Lung (tissue), 12 donors: ENCODE measurements around the gene AASS. TPM values are rescaled to one million over a fixed set of nuclear protein-coding genes. Genes with fewer than 3 reads are reported as not detected.

Experiments
- ATAC-seq: fragments of 200-7000 bp; cut with Tn5 transposase; one replicate; pipeline ENCODE4 v1.9.1; 2020; ENCODE audit warnings: moderate number of reproducible peaks; ENCODE audit not compliant: insufficient read depth, low FRiP score
- DNase-seq, 3 donors: peaks; one replicate each; pipeline ENCODE4 v3.0.0-alpha.2; 2013 to 2017
- H3K27ac ChIP-seq, 2 donors: one replicate each; pipeline ENCODE4 v1.5.1; 2013; ENCODE audit warnings: mild to moderate bottlenecking in 2 of 2, moderate library complexity in 2 of 2, control low read depth in 1 of 2, inconsistent platforms in 1 of 2, low read depth in 1 of 2, low read length in 1 of 2
- H3K27me3 ChIP-seq, 3 donors: one replicate each; pipeline ENCODE4 v1.5.1; 2013; ENCODE audit warnings: low read length in 2 of 3; ENCODE audit not compliant: control insufficient read depth in 3 of 3, insufficient read depth in 3 of 3
- H3K36me3 ChIP-seq, 4 donors: one replicate each; pipeline ENCODE4 v1.5.1; 2013; ENCODE audit warnings: low read length in 4 of 4, mild to moderate bottlenecking in 1 of 4, moderate library complexity in 1 of 4; ENCODE audit not compliant: control insufficient read depth in 4 of 4, insufficient read depth in 4 of 4
- H3K4me1 ChIP-seq, 5 donors: one replicate each; pipeline ENCODE4 v1.5.1; 2013; ENCODE audit warnings: low read length in 5 of 5, mild to moderate bottlenecking in 2 of 5, moderate library complexity in 1 of 5; ENCODE audit not compliant: control insufficient read depth in 5 of 5, insufficient read depth in 5 of 5
- H3K4me3 ChIP-seq: one replicate; pipeline ENCODE4 v1.5.1; 2013; ENCODE audit warnings: mild to moderate bottlenecking, control low read depth, moderate library complexity
- H3K9ac ChIP-seq, 2 donors: one replicate each; pipeline ENCODE4 v1.5.1; 2013; ENCODE audit warnings: low read length in 2 of 2, control low read depth in 1 of 2; ENCODE audit not compliant: insufficient read depth in 1 of 2
- H3K9me3 ChIP-seq, 4 donors: one replicate each; pipeline ENCODE4 v1.5.1; 2013; ENCODE audit warnings: low read length in 3 of 4, mild to moderate bottlenecking in 1 of 4, moderate library complexity in 1 of 4; ENCODE audit not compliant: control insufficient read depth in 4 of 4, insufficient read depth in 3 of 4
- WGBS, 2 donors: extraction: QIAGEN DNeasy Blood & Tissue Kit; methylation state at CpG; one replicate each; pipeline ENCODE4 v1.1.7; 2013; 5-methylcytosine and 5-hydroxymethylcytosine counted together
- polyA plus RNA-seq, 2 donors: library from polyadenylated mRNA; stranded (reverse); fragments of 200-250 nt; gene quantifications; one replicate each; pipeline ENCODE4 v1.2.1, GENCODE V29; 2013
- total RNA-seq, 2 donors: library from RNA; depleted of rRNA in 1 of 2; stranded (reverse); fragments of >200 nt in 1 of 2; gene quantifications; one replicate each; pipeline ENCODE4 v1.2.1, GENCODE V29; 2014 to 2021
- TF ChIP-seq, protein P1 (sequence below): IDR thresholded peaks from 2 replicates; pipeline ENCODE4 v1.5.1; 2012; ENCODE audit warnings: mild to moderate bottlenecking; ENCODE audit errors: control extremely low read depth, extremely low read depth
- donor health status: control.
- donor health status: control.
- donor health status: Bipolar disorder and iron deficiency.
- donor health status: healthy.
- donor health status: DM: yes; HTN: yes; CAD: no.

AASS gene
- total and polyA plus RNA-seq, 4 donors: 11.6 to 98.4 (median 25.3) TPM

- DNase-seq (no peak), ATAC-seq (no peak)
- H3K4me3 ChIP-seq: no peak overlapping the region
- H3K36me3 ChIP-seq: no peaks in the 10 kb centered on the region
- TF ChIP-seq, protein P1, sequence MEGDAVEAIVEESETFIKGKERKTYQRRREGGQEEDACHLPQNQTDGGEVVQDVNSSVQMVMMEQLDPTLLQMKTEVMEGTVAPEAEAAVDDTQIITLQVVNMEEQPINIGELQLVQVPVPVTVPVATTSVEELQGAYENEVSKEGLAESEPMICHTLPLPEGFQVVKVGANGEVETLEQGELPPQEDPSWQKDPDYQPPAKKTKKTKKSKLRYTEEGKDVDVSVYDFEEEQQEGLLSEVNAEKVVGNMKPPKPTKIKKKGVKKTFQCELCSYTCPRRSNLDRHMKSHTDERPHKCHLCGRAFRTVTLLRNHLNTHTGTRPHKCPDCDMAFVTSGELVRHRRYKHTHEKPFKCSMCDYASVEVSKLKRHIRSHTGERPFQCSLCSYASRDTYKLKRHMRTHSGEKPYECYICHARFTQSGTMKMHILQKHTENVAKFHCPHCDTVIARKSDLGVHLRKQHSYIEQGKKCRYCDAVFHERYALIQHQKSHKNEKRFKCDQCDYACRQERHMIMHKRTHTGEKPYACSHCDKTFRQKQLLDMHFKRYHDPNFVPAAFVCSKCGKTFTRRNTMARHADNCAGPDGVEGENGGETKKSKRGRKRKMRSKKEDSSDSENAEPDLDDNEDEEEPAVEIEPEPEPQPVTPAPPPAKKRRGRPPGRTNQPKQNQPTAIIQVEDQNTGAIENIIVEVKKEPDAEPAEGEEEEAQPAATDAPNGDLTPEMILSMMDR: no peak
- H3K27me3 ChIP-seq: no peaks in the 10 kb centered on the region
- H3K9me3 ChIP-seq: peaks cover 0 to 2% (median 0%) of the 10 kb centered on the region in 4 donors
- H3K4me1 ChIP-seq: no peaks in the 10 kb centered on the region
- H3K27ac ChIP-seq: no peak overlapping the region
- WGBS, 2 donors: 90 to 91% methylated on average over 3 of the region's 3 CpGs
- no peak overlapping the region for H3K9ac ChIP-seq
Observed at GRCh38 chr7:122040147-122040546, 103.9 kb downstream of the AASS start.

GRCh38 chr7:122038904-122039303 is 105.1 kb downstream of the AASS start:
- ATAC-seq: no peak
- Histone ChIP-seq H3K4me1 (no peaks in the 10 kb centered on the region), H3K27ac (no peak overlapping the region), H3K36me3 (no peaks in the 10 kb centered on the region), H3K9ac (no peak overlapping the region), H3K27me3 (no peaks in the 10 kb centered on the region), H3K9me3 (peaks cover 0 to 2% (median 0%) of the 10 kb centered on the region in 4 donors), H3K4me3 (no peak overlapping the region)
- 80 to 87% methylated on average over 3 of the region's 3 CpGs for WGBS, 2 donors
- TF ChIP-seq, protein P1: no peak
- no peak for DNase-seq

DNA sequence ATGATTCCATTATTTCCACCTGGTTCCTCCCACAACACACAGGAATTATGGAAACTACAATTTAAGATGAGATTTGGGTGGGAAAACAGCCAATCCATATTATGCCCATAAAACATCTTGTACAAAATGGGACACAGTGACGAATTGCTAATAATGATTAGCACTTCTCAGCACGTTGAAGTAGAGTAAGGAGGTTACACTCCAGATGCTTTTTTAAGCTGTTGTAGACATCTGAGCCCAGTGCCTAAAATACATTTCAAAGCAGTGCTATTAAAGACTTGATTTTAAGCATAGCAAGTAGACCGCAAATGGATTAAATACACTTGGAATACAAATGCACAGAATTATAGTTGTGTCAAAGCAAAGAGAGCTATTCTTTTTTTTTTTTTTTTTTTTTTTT is 105.9 kb downstream of the AASS start:
- H3K9ac ChIP-seq: no peak overlapping the region
- no peak for DNase-seq
- TF ChIP-seq, protein P1: no peak
- peaks cover 0 to 2% (median 0%) of the 10 kb centered on the region in 4 donors for H3K9me3 ChIP-seq
- H3K27me3 ChIP-seq: no peaks in the 10 kb centered on the region
- WGBS, 2 donors: 75 to 82% methylated on average over 3 of the region's 3 CpGs
- ATAC-seq: no peak
- no peak overlapping the region for H3K4me3 ChIP-seq
- no peak overlapping the region for H3K27ac ChIP-seq
- H3K36me3 ChIP-seq: no peaks in the 10 kb centered on the region
- H3K4me1 ChIP-seq: no peaks in the 10 kb centered on the region

- ATAC-seq (no peak), DNase-seq (no peak)
- 91 to 95% methylated on average over 1 of the region's 1 CpG for WGBS, 2 donors
- Histone ChIP-seq H3K4me1 (no peaks in the 10 kb centered on the region), H3K9me3 (peaks cover 0 to 2% (median 0%) of the 10 kb centered on the region in 4 donors), H3K4me3 (no peak overlapping the region), H3K9ac (no peak overlapping the region), H3K27me3 (no peaks in the 10 kb centered on the region), H3K36me3 (no peaks in the 10 kb centered on the region), H3K27ac (no peak overlapping the region)
- TF ChIP-seq, protein P1: no peak
Observed at GRCh38 chr7:122035876-122036275, 108.2 kb downstream of the AASS start.
